Skeletal muscle cell (primary cell): ENCODE results near the gene BMP4.
A peak's percentile ranks its signal among the peaks of the same experiment; 100 is the strongest.

Experiments used
- DNase-seq: peaks from one replicate; pipeline ENCODE4 v3.0.0-alpha.2; 2010; ENCODE audit warnings: low read depth
- H3K4me3 ChIP-seq: 2 replicates; pipeline ENCODE4 v1.5.1; 2011; ENCODE audit warnings: low read depth, mild to moderate bottlenecking, control low read depth, low read length, moderate library complexity

Gene BMP4

DNA sequence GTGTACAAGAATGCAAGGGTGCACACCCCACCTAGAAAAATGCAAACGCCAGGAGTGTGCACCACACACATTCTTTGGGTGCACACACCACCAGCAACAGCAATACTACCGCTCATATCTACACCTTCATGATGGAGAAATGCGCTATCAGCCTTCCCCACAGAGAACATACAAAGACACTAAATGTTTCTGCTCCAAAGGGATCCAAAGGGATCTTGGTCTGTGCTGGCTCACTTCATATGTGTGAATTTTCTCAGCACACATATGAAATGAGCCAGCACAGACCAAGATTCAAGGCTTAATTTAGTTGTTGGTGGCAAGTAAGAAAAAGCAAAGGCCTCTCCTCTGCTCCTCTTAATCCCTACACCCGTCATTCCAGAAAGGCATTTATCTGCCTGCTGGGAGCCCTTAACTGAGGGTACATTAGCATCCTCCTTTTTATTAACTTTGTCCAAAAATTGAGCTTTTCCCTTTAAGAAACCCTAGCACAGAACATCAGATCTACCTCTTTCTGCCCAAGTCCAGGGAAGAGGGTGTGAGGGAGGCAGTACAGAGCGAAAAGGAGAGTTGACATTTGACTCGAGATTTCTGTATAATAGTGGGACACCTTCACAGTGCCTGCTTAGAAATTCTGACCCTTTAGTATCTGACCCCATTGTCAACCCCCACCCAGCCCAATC, 8.3 kb downstream of the BMP4 start:
- no peak for DNase-seq
- H3K4me3 ChIP-seq, result no peak overlapping the region

DNA sequence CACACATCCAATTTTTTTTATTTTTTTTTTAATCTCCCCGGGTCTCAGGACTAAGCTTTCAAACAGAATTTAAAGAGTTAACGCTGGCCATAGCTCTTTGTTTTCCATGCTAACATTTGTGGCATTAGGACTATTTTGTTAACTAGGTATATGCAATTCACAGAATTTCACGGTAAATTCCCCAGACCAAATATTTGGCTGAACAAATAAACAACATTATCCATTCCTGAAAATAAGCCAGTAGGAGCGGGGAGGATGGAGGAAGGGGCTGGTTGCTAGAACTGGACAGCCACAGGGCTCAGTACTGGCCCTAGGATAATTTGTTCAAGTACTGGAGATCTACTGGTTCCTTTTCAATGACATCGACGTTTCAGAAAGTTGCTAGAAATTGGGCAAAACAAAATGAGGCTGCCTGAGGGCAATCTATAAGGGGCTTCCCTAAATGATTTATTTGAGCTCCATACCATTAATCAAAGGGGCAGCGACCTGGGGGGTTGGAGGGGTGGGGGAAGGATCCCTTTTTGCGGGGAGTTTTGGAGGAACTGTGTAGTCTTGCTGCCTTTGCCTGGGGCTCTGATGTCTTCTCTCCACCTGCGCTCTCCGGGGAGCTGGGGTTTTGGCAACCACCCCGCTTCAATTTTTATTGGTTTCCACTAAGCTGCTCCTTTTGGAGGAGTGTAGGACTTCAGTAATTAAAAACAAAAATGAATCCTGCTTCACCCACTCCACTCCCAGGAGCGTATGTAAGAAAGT, 9.0 kb downstream of the BMP4 start:
- DNase-seq, result no peak
- no peak overlapping the region for H3K4me3 ChIP-seq

DNA sequence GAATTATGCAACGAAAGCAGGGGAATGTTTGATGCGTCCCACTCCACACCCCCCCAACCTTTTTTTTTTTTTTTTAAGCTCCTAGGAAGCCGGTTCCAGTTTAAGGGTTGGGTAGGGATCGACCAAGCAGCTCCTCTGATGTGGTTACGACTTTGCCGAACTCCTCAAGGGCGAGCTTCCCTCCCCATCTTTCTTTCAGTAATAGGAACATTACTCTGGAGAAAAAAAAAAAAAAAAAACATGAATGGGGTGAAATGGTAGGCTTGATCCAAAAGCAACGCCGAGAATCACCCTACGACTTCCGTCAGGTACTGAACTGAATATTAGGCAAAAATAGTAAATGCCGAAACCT, 9.6 kb downstream of the BMP4 start:
- no peak for DNase-seq
- no peak overlapping the region for H3K4me3 ChIP-seq

DNA sequence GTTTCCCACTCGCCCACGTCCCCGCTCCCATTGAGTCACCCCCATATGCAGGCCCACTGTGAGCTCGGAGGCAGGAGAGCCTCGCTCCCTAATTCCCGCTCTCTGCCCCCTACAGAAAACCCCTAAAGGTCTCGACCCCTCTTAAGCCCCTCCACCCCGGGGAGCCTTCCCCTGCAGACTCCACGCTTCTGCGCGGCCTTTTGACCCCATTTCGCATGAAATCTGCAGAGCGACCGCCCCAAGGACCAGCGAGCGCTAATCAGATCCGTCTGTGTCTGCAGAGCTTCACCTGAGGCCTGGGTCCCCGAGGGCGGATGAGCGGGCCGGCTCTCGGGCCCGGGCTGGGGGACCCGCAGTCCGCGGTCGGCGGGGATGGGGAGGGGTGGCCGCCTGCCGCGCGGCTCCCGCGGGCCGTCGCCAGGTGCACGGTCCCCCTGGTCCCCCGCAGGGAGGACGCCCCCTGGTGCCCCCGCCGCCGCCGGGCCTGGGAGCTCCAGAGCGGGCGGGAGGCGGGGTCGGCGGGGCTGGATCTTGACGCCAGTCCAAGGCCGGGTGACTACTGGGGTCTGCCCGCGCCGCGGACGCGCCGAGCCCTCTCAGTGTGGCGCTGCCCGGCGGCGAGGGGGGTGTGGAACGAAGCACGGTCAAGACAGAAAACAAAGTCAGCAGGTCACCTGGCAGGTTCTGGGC, 10.1 kb downstream of the BMP4 start:
- H3K4me3 ChIP-seq, result no peak overlapping the region
- DNase-seq, result no peak

DNA sequence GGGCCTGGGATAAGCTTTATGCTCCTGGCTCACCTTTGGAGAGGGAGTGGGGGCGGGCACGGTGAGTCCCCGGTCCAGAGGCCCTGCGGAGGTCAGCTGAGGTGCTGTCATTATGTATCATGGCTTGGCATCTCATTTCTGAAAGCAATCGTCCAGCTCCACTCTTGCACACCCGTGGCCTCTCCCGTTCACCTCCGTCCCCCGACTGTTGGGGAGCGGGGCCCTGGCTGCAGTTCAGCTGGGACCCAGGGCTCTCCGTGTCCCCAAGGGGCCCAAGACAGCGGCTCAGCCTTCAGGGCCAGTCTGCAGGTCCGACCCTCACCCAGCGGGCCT, 10.6 kb downstream of the BMP4 start:
- no peak for DNase-seq

DNA sequence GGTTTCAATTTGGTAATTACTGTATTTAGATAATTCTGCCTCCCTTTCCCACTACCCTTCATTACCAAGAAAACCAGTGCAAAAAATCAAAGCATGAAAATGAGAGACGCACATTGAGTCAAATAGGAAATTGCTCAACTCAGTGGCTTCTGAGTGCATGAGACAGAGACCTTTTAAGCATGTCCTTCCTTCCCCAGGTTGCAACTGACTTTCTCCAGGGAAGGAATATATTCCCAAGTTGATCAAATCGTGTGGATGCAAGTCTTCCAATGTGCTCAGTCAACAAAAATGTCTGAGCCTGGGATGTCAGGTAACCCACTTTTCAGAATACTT, 12.9 kb downstream of the BMP4 start:
- no peak for DNase-seq
- H3K4me3 ChIP-seq, result no peak overlapping the region

More for the DNA sequence above, 10.6 kb downstream of the BMP4 start:
- no peak overlapping the region for H3K4me3 ChIP-seq

DNA sequence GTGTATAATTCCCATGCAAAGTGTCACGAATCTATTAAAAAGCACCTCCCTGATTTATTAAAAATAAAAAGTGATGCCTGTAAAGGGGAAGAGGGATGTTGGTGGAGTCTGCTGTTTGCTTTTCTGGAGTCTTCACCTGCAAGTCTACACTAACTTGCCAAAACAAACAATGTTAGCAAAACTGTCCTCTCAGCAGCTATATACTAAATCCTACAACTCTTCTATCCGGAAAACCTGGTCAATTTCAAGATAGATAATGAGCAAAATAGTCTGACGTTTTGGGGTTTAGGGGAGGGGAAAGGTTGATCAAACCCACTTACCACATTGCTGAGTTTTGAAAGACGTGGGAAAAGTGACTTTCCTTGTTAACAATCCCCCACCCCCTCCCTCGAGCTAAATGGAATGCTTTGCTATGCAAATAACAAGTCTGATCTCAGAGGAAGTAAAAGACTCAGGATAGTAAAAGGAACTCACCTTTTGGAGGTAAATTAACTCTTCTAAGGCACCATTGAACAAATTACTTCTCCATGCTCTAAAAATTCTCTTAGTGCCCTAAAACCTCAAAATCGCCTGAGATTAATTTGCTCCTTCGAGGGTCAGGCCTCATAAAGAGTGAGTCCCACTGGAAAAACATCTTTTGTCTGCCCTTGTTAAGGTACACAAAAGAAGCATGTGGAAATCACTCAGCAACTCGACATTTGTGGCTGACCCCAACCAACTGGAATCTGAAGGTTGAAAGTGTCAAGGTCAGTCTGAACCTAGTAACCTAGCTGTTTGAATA, 13.5 kb downstream of the BMP4 start:
- H3K4me3 ChIP-seq, result no peak overlapping the region
- no peak for DNase-seq

DNA sequence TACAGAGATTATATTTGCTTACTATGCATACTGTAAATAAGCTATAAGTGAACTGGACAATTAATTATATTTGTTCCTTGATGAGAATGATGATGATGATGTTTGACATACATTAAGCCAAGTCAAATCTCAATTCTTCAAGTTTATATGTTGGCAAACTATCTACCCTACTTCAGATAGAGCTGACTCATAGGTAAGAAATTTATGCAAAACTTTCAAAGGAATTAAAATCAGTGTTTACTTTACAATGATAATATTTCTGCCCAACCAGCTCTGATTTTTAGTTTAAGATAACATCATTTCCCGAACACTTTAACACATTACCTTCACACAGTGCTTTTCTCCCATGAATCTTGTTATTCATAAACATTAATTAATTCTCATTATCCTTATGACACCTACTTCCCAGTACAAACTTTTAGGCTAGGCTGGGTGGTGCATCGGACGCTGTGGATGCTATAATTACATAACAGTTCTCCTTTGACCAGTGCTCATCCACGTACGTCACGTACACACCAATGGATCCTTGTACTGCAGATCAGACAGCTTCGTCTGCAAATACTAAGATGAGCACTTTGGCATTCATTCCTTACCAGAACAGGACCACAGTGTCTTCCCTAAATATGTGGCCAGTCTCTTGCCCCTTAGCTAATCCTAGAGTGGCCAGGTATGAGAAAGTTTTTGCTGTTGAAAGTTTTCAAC, 18.3 kb downstream of the BMP4 start:
- no peak for DNase-seq
- no peak overlapping the region for H3K4me3 ChIP-seq

DNA sequence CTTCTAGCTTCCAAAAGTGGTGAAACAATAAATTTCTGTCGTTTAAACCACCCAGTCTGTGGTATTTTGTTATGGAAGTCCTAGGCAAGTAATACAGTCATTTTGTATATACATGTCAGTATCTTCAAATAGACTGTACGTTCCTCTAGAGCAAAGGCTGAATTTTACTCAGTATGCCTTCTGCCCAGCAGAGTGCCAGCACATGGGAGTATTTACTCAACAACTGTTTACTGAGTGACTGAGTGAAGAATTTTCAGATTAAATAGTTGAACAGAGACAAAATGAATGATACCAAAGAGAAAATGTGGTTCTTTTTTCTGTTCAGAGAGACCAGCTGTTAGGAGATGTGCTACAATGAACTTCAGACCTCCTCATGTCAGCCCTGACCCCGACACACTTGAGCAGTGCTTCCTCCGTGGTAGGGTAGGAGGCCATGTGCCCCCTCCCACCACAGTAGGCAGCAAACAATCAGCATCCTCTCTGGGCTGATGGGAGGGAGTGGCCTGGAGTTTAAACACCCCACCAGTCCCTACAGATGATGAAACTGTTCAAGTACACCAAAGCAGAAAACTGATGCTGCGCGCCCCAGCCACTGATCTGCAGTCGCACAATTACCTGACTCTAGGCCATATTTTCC, 21.7 kb downstream of the BMP4 start:
- no peak overlapping the region for H3K4me3 ChIP-seq
- DNase-seq, result no peak

DNA sequence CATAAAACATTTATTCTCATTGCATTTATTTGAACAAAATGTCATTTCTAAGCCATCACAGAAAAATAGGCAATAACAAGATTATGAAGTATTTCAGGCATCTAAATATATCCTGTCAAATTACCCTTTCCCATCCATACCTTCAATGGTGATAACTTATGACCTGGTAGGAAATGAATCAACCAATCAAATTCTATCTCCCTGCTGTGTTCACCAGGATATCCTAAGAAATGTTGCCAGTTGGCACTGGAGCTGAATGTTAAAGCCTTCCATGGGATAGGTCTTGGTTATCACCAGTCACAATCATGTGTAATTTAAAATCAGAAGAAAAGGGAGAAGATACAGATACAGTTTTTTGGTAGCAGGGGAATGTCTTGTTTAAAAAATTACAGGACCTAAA, 23.7 kb downstream of the BMP4 start:
- no peak for DNase-seq
- no peak overlapping the region for H3K4me3 ChIP-seq

DNA sequence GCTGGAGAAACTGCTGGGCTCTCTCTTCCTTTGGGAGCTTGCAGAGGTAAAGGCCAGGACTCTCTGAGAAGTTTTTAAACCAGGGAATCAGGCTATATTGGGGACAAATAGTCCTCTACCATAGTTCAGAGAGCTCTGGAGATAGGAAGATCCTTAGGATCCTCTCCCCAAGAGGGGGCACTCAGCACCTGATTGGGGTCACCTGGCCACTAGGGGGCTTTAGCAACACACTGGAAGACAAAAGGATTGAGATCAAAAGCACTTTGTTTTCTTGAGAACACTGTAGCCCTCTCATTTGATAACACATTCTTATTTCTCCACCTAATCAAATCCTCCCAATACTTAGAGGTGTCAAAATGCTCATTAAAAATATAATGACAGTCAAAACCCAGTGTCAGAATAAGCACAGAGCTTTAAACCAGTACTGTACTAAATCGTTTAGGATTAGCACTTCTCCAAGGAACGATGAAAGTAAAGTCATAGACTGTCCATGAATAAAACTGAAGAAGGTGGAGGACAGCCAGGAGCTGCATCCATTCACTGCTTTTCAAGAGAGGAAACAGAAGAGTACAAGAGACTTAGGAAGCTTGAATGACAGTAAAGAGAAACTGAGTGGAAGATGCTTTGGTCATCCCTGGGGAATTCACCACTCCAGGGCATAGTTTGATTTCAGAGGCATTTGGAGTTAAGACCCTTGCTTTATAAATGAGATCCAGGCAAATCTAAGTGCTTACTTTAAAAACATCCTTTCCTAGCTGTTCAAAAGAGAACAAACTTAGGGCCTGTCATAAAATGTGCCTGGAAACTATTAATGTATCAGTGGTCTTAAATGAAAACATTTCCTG, 26.5 kb downstream of the BMP4 start:
- no peak overlapping the region for H3K4me3 ChIP-seq
- DNase-seq, result no peak

DNA sequence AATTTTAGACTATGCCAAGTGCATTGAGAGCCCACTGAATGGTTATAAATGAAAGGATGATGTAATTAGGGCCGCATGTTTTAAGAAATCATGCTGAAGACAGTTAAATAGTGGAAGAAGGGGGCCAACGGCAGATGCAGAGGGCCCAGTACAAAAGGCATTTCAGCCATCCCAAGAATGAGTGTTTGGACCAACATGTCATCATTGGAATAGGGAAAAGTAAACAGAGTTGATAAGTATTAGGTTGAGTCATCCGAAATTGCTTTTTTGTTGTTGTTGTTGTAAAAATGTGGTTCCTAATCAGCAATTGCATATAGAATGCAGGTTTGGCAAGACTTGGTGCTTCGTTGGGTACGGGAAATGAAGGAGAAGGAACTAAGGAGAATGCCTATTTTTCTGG, 29.5 kb downstream of the BMP4 start:
- no peak overlapping the region for H3K4me3 ChIP-seq
- peak; percentile 9 for DNase-seq

DNA sequence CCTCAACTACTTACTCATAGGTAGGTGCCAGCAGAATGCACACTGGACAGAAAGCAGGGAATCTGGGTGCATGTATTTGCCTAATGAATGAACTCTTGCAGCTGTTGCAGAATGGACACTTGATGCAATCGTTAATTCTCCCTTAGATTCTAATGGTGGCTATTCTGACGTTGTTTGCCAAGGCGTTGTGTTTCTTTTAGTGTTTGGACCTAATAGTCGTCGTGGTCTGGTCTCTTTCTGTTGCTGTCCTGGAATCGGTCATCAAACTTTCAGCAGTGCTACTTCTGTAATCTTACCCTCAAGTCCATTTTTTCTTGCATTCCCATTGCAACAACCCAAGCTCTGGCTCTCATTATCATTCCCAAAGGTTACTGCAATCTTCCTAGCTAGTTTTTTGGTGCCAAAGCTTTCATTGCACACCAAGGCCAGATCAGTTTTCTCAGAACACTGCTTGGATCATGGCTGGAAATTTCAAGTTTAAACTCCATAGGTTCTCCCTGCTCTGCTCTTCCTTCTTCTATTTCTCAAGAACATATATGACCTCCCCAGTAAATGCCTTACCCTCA, 31.3 kb downstream of the BMP4 start:
- DNase-seq, result peak; percentile 22
- no peak overlapping the region for H3K4me3 ChIP-seq

DNA sequence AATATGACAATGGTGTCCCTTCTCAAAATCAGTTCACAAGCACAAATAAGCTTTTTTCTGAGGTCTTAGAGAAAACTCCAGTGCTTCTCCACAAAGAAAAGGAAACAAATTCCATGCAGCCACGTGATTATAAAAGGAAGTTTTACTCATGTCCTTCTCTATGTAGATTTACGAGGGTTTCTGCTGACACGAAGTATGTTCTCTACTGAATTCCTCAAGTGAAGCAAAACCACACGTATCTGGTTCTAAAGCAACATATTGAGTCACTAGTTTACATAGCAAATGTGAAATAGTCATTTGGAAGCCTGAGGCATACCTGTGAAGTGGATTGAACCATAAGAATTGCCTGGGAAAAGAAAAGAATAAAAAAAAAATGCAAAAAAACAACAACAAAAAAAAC, 31.9 kb downstream of the BMP4 start:
- no peak overlapping the region for H3K4me3 ChIP-seq
- peak; percentile 77 for DNase-seq

DNA sequence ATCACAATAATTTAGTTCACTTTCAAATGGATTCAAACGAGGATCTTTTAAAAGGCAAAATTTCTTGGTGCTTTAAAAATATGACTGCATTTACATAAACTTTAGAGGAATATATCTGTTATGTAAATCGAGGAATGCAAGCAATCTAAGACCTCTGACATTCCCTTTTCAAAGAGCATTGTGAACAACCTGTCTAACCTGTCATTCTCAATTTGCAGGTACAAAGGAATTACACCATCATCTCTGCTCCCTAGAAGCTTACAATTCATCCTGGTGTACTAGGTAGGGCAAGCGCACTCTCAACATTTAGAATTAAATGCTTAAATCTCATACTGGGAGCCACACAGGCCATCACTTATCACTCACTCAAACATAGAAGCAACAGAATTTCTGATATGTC, 35.6 kb downstream of the BMP4 start:
- no peak for DNase-seq

DNA sequence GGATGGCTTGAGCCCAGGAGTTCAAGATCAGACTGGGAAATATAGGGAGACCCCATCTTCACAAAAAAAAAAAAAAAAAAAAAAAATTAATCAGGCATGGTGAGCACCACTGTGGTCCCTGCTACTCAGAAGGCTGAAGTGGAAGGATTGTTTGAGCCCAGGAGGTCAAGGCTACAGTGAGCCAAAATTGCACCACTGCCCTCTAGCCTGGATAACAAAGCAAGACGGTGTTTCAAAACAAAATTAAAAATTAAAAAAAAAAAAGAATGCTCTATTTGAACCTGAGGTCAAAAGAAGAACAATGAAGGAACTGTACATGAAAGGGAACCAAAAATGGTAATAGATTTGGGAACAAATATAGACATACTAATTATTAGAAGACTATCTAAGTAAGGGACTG, 40.4 kb downstream of the BMP4 start:
- H3K4me3 ChIP-seq, result no peak overlapping the region
- DNase-seq, result no peak

More for the DNA sequence above, 35.6 kb downstream of the BMP4 start:
- no peak overlapping the region for H3K4me3 ChIP-seq

DNA sequence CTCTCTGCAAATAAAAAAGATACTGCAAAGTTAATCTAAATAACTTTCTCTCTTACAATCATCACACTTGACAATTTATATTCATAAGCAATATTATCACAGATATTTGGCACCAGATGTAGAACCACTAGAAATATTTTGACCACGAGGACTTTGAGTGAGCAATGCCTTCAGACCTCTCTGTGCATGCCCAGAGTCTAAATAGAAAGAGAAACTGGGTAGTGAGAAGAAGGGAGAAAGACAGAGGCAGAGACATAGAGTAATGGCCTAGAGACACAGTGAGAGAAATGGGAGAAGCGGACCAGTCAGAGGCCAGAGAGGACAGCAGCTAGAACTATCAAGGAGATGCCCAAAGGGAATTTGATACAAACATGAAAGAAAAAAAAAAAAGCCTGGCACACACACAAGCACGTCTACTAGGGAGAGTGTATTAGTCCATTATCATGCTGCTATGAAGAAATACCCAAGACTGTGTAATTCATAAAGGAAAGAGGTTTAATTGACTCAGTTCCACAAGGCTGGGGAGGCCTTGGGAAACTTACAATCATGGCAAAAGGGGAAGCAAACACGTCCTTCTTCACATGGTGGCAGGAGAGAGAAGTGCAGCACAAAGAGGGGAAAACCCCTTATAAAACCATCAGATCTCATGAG, 41.1 kb downstream of the BMP4 start:
- H3K4me3 ChIP-seq, result no peak overlapping the region
- no peak for DNase-seq

DNA sequence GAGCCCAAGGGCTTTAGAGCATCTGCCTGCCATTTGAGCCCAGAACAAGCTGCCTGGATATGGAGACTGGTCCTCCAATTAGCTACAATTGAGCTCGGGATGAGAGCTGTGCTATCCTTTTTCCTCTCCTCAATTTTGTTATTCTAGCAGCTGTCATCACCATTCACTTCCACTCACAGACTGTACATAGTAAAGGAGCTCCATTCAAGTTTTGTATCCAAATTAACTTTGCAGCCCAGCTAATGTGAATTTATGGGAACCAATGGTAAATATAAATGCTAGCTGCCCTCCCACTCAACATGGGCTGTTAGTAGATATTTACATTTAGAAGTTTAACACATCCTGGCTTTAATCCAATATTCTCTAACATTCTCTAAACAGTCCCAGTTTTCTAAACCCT, 44.6 kb downstream of the BMP4 start:
- no peak overlapping the region for H3K4me3 ChIP-seq
- no peak for DNase-seq
